Loucy (cell line): ENCODE results near the gene PAN3.

Experiments
- EZH2phosphoT487 ChIP-seq: fragments of 200-600 bp; IDR thresholded peaks from 2 replicates; pipeline ENCODE4 v1.6.1; 2018; ENCODE audit warnings: antibody characterized with exemption, mild to moderate bottlenecking, moderate library complexity, borderline replicate concordance
- TF ChIP-seq, protein P1 (sequence below): fragments of 200-600 bp; sonication (generic); conservative IDR thresholded peaks from 2 replicates; pipeline ENCODE4 v1.5.1; 2014; ENCODE audit warnings: mild to moderate bottlenecking, antibody characterized with exemption, low read length

GRCh38 chr13:28204043-28204442, 65.7 kb downstream of the PAN3 start:
- TF ChIP-seq EZH2phosphoT487, result no peak
- TF ChIP-seq, protein P1, sequence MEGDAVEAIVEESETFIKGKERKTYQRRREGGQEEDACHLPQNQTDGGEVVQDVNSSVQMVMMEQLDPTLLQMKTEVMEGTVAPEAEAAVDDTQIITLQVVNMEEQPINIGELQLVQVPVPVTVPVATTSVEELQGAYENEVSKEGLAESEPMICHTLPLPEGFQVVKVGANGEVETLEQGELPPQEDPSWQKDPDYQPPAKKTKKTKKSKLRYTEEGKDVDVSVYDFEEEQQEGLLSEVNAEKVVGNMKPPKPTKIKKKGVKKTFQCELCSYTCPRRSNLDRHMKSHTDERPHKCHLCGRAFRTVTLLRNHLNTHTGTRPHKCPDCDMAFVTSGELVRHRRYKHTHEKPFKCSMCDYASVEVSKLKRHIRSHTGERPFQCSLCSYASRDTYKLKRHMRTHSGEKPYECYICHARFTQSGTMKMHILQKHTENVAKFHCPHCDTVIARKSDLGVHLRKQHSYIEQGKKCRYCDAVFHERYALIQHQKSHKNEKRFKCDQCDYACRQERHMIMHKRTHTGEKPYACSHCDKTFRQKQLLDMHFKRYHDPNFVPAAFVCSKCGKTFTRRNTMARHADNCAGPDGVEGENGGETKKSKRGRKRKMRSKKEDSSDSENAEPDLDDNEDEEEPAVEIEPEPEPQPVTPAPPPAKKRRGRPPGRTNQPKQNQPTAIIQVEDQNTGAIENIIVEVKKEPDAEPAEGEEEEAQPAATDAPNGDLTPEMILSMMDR, result no peak
